GM21360 (cell line): ENCODE measurements around the gene TBCE.
"Not testable (repeated sequence)": the region's sequence is repeated elsewhere in the genome, so short reads cannot be mapped to it uniquely, and the experiment has no call there.

ENCODE experiments used
- ATAC-seq: cut with Tn5 transposase; IDR thresholded peaks from one replicate; pipeline ENCODE4 v1.9.1; 2021; ENCODE audit warnings: mild to moderate bottlenecking, moderate library complexity; ENCODE audit not compliant: unreplicated experiment

Gene TBCE

GRCh38 chr1:235450886-235451483 is 83.8 kb downstream of the TBCE start:
- ATAC-seq, result no peak

DNA sequence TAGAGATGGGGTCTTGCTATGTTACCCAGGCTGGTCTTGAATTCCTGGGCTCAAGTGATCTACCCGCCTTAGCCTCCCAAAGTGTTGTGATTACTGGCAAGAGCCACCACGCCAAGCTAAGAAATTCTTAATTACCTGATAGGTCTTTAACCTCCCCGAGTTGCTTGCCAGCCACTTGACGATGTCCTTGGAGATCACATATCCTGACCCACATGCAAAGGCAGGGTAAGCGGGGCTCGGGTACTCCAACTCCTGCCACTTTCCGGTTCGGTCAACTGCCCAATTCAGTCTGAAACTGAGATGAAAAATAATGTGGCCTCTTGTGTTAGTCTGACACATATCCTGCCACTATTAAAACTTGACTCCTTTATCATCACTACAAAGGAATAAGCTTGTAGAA is 86.8 kb downstream of the TBCE start:
- no peak for ATAC-seq

- no peak for ATAC-seq
These were observed 87.9 kb downstream of the TBCE start for GRCh38 chr1:235455097-235455496.

GRCh38 chr1:235455823-235456222 is 88.6 kb downstream of the TBCE start:
- ATAC-seq, result no peak

DNA sequence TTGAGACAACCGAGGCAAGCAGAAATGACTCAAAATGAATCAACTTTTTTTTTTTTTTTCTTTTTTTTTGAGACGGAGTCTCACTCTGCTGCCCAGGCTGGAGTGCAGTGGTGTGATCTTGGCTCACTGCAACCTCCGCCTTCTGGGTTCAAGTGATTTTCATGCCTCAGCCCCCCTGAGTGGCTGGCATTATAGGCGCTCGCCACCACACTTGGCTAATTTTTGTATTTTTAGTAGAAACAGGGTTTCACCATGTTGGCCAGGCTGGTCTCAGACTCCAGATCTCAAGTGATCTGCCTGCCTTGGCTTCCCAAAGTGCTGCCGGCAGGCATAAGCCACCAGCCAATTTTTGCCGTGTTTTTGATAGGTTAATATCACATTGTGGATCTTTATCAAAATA is 90.6 kb downstream of the TBCE start:
- ATAC-seq, result not testable (repeated sequence)

GRCh38 chr1:235460770-235461169 is 93.5 kb downstream of the TBCE start:
- no peak for ATAC-seq

DNA sequence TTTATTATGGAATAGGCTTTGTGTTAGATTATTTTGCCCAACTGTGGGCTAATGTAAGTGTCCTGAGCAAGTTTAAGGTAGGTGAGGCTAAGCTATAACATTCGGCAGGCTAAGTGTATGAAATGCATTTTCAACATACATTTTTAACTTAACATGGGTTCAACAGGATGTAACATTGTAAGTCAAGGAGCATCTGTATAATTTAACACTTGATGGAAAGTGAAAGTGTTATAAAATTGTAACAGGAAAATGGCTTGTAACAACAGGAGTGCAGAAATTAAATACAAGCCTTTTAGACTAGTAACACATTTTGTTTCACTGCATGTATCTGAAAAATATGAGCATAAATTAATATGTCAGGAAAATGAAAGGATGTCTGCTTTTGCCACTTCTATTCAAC is 94.7 kb downstream of the TBCE start:
- ATAC-seq, result no peak

GRCh38 chr1:235462832-235463231 is 95.6 kb downstream of the TBCE start:
- ATAC-seq, result not testable (repeated sequence)

GRCh38 chr1:235465066-235465465 is 97.8 kb downstream of the TBCE start:
- ATAC-seq, result no peak

DNA sequence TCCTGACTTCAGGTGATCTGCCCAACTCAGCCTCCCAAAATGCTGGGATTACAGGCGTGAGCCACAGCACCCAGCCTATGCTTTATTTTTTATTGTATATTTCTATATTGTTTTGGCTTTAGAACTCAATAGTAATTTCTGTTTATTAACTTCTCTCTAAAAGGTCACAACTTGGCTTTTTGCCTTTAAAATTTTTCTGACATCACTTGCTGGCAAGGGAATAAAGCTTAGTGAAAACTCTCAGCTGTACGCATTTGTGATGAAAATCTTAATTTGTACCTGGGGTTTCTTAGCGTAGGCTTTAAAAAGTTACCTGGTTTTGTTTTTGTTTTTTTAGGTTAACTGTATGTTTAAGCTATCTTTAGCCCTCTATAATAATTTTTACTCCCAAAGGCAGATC is 100.8 kb downstream of the TBCE start:
- no peak for ATAC-seq

DNA sequence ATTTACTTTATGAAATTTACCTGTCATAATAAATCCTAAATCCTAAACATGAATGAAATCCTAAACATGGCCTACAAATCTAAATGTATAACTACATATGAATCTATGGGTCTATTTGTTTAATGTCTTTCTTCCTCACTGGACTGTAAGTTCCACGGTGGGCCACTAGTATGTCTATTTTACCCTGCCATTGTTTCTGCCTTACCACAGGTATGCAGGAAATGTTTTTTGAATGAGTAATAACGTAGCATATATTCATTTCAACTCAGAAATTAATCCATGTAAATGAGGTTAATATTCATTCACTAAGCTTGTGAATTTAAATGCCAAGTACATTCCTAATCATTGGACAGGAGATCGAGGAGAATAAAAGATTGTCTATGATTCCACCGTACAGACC is 101.7 kb downstream of the TBCE start:
- ATAC-seq, result no peak

DNA sequence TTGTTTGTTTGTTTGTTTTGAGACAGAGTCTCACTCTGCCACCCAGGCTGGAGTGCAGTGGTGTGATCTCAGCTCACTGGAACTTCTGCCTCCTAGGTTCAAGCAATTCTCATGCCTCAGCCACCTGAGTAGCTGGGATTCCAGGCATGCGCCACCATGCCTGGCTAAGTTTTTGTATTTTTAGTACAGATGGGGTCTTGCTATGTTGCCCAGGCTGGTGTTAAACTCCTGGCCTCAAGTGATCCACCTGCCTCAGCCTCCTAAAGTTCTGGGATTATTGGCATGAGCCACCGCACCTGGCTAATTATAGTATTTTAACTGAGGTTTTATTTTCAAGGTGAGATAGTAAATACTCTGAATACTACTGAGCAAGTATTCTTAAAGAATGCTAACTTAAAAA is 102.7 kb downstream of the TBCE start:
- not testable (repeated sequence) for ATAC-seq

DNA sequence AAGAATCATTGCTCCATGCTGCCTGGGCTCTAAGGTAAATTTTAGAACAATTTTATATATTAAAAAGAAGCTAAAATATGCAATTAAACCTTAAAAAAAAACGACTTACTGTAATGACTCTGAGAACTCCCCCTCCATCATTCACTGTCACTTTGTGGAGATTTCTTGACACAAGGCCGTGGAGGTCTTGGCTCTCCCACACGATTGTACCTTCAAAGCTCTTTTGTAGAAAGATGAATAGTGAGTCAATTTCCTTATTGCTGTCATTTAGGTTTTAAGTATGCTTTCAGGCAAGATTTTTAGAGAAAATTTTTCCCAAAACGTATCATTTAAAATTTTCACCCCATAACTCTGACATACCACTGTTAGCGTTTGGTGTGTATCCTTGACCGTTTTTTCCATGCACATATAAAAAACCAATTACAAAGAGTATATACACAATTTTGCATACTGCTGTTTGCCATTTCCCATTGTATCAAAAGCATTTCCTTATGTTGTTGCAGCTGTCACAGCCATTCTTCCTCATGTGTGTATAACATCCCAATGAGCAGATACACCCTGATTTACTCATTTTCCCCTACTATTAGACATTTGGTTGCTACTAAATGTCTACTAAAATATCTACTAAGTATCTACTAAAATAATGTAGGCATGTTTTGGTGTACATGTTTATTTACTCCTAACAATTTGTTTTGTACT is 103.7 kb downstream of the TBCE start:
- ATAC-seq, result no peak

DNA sequence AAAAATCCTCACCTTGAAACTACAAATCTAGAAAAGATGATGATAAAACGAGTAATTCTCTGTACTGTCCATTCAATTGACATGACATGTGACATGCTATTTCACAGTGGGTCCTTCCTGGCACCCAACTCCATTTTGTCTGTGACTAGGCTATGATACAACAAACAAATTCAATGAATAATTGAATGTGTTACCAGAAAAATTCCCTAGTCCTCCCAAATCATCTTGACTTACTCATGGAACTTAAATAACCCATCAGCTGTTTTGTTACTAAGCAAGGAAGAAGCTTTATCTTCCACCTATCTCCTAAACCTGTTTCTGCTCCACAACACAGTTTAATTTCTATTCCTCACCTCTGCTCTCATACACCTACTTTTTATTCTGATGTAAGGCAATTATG is 106.6 kb downstream of the TBCE start:
- ATAC-seq, result no peak

- no peak for ATAC-seq
These were observed 115.9 kb downstream of the TBCE start for GRCh38 chr1:235483090-235483489.

- ATAC-seq, result no peak
These were observed 118.3 kb downstream of the TBCE start for GRCh38 chr1:235485558-235485957.

DNA sequence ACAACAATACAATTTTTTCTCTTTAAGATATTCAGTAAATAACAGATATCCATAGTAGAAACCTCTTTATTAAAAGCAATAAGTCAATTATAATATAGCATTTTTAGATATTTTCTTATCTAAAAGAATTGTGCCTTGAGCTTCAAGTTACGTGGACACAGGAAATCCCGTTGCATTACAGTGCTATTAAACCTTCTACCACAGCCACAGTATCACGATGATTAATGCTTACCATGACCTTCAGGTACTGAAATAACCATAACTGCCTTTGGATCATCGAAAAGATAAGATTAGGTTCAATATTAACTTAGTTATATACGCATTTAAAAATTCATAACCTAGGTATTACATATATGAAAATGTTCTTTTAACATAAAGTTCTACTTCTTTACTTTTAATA is 119.1 kb downstream of the TBCE start:
- ATAC-seq, result no peak

DNA sequence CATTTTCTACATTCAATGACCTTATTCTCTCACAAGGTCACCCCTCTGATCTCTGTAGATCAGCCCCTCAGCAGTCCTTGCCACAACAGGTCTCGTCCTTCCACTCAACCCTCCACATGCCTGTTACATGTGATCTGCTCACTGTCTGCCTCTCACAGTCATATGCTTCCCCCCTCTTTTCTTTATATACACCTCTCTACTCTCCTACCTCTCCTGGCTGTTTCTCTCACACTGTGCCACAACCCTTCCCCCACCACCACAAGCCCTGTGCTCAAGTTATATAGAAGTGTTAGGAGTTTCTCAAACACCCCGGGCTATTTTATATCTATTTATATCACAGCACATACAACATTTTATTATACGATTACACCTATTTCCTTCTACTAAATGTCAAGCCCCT is 124.4 kb downstream of the TBCE start:
- ATAC-seq, result no peak

- ATAC-seq, result no peak
These were observed 127.3 kb downstream of the TBCE start for GRCh38 chr1:235494531-235494930.

GRCh38 chr1:235495030-235495429 is 127.8 kb downstream of the TBCE start:
- ATAC-seq, result no peak

DNA sequence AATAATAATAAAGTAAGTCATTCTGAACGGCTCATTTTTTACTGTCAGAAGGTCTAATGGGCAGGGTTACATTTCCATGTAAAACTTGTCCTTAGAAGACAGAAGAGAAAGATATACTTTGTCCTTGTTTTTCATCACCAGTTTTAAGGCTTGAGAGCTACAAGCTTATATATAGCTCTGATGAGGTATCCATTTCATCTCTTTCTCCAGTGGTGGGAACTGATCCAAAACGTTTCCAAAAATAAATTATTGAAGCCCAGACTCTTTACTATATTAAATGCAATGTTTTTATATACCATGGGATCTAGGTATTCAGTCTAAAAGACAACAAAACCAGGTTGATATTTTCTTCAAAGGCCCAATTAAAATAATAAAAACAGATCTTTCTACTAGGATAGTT is 128.3 kb downstream of the TBCE start:
- no peak for ATAC-seq

GRCh38 chr1:235500971-235501540 is 133.8 kb downstream of the TBCE start:
- ATAC-seq, result no peak
